Renal cortex interstitium (tissue), 11 donors: ENCODE measurements around the gene ACP4. TPM values are rescaled to one million over a fixed set of nuclear protein-coding genes. Genes with fewer than 3 reads are reported as not detected.
"Not testable (repeated sequence)": the region's sequence is repeated elsewhere in the genome, so short reads cannot be mapped to it uniquely, and the experiment has no call there.

Experiments used
- DNase-seq, 11 donors: peaks; one replicate each; pipeline ENCODE4 v3.0.0-alpha.2; 2013; ENCODE audit warnings: low read depth in 9 of 11, low spot score in 4 of 11; ENCODE audit errors: extremely low read depth in 1 of 11
- polyA plus RNA-seq, 3 donors: library from polyadenylated mRNA; unstranded; fragments of 120-200 nt; gene quantifications; one replicate each; pipeline ENCODE4 v1.2.1, GENCODE V29; 2013; ENCODE audit not compliant: insufficient read length in 3 of 3

ACP4 gene
- polyA plus RNA-seq, 3 donors: 0.07 to 0.36 TPM; not detected in 1

- no peak for DNase-seq
These were observed 4.1 kb downstream of the ACP4 start for GRCh38 chr19:50794074-50794875.

GRCh38 chr19:50794876-50795663 lies 4.9 kb downstream of the ACP4 start:
- DNase-seq: no peak

GRCh38 chr19:50795664-50796073 lies 5.5 kb downstream of the ACP4 start:
- DNase-seq: no peak

DNA sequence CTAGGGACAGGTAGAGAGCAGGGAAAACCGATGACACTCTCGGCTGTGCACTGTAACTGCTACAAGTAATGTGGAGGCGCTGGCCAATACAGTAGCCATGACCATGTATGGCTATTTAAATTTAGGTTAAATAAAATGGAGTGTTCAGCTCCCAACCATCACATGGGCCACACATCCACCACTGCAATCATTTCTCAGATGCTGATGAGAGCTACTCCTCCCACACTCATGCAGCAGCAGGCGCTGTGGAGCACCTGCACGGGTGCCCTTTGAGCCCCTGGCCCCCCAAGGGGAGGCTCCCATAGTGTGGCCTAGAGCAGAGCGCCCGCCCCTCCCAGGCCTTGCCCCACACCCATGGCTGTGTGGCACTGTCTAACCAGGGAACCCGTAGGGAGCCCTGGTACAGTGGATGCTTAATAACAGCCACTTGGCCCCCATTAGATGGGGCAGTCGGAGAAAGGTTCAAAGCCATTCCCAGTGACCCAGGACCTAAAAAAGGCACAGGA lies 6.0 kb downstream of the ACP4 start:
- no peak for DNase-seq

DNA sequence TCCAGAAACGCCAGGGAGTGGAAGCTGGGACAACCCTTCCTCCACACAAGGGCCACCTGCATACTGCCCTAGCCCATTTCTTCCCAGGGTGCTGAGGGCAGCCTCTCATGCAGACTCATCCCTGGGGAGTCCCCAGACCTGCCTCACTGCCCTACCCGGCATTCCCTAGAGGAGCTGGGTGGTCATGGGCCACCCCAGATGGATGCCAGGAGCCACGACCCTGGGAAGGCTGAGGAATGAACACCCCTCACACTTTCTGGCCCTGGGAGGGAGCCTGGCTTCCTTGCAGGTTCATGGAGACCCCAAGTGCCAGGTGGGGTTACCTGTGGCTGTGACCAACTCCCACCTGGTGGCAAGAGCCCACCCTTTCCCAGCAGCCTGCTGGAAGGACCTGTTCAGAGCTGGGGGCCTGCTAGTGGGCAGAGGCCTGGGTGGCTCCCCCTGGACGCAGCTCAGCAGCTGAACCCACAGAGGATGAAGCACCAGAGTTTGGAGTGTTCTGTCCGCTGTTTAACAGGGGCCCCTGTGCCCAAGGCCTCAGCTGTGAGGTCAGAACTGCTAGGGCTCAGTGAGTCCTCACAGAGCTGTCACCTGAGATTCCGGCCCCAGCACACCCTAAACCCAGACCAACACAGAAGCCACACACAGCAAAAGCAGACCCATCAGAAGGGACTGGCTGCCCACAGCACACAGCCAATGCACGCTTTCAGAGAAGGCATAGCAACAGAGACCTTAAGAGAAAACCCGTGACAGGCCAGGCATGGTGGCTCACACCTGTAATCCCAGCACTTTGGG lies 6.6 kb downstream of the ACP4 start:
- DNase-seq: no peak

- no peak for DNase-seq
These were observed 7.2 kb downstream of the ACP4 start for GRCh38 chr19:50797429-50797780.

DNA sequence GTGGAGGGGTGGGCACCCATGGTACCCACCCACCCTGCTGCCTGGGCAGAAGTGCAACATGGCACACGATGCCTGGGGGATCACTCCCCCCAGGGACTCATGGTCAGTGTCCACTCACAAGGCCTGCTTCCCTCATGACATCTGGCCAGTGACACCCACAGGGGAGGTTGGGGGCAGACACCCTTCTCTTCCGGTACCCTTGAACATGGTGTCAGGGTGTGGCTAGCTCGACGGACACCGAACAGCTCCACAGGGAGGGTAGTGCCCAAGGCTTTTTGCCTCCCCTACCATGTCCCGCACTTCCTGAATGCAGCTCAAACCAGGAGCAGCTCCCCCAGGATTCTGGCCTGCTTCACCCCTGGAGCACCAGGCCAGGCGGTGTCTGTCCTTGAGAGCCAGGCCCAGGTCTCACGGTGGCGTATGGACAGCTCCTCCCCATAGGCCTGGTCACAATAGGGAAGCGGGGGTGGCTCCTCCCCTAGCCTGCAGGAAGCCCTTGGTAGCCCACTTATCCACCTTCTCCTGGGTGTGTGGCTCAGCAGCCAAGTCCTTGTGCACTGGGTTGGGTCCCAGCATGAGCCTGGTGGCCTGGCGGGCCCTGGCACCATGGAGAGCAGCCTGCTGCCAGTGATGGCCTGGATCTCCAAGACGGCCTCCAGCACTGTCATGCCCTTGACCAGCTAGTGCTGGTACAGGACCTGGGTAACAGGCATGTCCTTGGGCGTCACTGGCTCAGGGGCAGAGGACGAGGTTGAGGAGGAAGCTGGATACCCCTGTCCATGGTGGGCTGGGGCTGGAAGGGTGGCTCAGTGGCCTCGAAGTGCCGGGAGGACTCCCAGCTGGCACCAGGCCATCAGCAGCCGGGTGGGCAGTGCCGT lies 7.8 kb downstream of the ACP4 start:
- no peak for DNase-seq

GRCh38 chr19:50798659-50799546 lies 8.7 kb downstream of the ACP4 start:
- no peak for DNase-seq

- no peak for DNase-seq
These were observed 9.3 kb downstream of the ACP4 start for GRCh38 chr19:50799547-50799851.

DNA sequence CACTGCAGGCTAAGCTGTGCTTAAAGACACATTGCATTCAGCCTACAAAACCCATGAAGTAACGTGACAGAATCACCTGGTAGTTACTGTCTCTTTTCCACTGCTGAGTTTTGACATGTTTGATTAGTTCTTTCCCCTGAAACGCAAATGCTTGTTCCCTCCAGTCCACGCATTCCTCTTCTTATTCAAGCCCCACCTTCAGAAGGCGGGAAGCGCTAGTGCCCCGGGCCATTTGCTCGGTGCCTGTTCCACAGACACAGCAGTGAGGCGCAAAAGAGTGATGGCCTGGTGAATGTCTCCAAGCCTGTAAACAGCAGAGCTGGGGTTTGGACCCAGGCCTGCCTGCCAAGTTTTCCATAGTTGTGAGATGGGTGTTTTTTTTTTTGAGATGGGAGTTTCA lies 10.9 kb downstream of the ACP4 start:
- DNase-seq: no peak

- no peak for DNase-seq
These were observed 13.6 kb downstream of the ACP4 start for GRCh38 chr19:50803633-50804419.

GRCh38 chr19:50804420-50805272 lies 14.4 kb downstream of the ACP4 start:
- peak; percentile 96 to 99 (median 99) for DNase-seq

DNA sequence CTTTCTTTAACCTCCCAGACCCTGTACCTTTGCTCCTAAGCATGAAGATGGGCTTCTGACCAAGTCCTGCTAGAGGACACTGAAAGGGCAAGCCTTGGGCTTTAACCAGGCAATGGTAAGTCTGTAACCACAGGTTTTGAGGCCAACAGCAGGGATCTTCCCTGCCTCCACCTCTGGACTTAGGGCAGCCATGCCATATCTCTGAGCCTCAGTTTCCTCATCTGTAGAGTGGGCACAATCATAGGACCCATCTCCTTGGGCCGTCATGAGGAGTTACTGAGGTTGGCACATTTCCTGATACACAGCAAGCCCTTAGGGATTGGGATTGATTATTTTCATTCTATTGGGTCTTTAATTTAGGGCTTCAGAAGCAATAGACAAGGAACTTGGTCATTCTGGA lies 18.6 kb downstream of the ACP4 start:
- no peak for DNase-seq

DNA sequence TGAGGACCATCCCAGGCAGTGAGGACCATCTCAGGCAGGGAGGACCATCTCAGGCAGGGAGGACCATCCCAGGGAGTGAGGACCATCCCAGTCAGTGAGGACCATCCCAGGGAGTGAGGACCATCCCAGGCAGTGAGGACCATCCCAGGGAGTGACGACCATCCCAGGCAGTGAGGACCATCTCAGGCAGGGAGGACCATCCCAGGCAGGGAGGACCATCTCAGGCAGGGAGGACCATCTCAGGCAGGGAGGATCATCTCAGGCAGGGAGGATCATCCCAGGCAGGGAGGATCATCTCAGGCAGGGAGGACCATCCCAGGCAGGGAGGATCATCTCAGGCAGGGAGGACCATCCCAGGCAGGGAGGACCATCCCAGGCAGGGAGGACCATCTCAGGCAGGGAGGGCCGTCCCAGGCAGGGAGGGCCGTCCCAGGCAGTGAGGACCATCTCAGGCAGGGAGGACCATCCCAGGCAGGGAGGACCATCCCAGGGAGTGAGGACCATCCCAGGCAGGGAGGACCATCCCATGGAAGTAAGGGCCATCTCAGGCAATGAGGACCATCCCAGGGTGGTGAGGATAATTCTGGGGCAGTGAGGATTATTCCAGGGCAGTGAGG lies 21.5 kb downstream of the ACP4 start:
- not testable (repeated sequence) for DNase-seq

DNA sequence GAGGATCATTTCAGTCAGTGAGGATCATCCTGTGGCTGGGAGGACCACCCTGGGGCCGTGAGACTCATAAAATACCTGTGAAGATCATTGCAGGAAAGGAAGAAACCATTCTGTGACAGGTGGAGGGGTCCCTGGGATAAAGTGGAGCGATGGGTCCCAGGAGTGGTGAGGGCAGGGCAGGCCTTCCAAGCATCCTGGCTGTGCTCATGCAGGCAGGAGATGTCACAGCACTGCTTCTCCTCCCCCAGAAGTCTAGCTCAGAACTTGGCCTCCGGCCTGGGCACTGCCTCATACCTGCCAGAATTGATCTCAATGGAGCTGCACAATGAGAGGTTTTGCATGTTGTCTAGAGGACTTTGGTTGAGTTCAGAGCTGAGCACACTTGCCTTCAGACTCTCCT lies 22.3 kb downstream of the ACP4 start:
- DNase-seq: no peak

DNA sequence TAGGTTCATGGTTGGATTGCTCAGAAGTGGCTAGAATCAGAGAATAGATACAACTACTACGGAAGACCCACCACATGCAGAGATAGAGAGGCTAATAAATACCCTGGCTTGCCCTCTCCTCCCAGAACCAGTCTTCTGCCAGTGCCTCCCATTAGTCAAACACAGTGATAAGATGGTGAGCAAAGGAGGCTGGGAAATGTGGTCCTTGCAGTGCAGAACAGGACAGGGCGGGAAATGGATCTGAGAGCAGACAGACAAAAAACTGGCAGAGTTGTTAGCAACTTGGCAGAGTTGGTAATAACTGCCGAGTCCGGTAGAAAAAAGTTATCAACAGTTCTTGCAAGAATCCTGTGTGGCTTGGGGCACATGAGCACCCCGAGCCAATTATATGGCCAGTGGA lies 24.7 kb downstream of the ACP4 start:
- DNase-seq: no peak
